Measurements from ENCODE around the gene GLIPR2.
"Not testable (repeated sequence)": the region's sequence is repeated elsewhere in the genome, so short reads cannot be mapped to it uniquely, and the experiment has no call there.

GLIPR2 gene

DNA sequence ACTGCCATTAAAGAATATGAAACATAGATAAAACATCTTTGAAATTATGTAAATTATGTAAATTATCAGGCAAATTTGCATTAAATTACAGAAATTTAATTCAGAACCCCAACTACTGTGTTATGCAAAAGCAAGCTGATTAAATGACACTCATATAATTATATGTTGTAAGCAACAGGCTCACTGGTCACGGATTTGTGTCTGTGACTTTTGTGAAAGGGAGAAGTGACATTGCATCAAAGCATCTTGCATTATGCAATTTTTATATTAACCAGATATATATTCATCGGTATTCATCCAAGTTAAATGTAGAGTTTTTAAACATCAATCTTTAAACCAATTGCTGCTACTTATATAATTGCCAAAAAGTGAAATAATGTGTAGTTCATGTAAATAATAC lies 13.0 kb upstream of the GLIPR2 start:
- DNase-seq (ENCODE audit: low spot score): no peak

- no peak for DNase-seq (ENCODE audit: low spot score)
Observed at GRCh38 chr9:36125062-36125855, 11.3 kb upstream of the GLIPR2 start.

- DNase-seq (ENCODE audit: low spot score): no peak
Observed at GRCh38 chr9:36126016-36126730, 10.4 kb upstream of the GLIPR2 start.

DNA sequence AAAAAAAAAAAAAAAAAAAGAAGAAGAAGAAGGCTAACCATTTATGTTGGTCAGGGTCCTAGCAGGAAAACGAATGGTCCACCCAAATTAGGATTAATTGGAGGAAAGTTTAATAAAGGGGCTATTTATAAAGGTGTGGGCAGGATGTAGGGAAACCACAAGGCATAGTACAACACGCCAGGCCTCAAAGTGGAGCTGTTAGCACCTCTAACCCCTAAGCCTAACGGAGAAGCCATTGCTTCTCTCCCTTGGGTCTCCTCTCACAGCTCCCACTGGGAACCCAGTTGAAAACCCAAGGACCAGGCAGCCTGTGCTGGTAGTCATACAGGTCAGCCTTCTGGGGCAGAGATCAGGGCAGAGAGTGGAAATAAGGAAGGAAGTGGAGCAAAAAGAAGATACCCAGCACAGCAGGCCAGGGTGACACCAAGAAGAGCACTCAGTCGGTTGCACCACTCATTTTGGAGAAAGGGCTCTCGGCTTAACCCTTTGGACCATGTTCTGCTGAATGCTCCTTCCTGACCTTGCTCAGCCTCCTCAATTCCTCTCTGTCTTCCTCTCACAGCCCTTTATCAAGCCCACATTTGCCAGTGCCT lies 8.8 kb upstream of the GLIPR2 start:
- DNase-seq (ENCODE audit: low spot score): no peak

DNA sequence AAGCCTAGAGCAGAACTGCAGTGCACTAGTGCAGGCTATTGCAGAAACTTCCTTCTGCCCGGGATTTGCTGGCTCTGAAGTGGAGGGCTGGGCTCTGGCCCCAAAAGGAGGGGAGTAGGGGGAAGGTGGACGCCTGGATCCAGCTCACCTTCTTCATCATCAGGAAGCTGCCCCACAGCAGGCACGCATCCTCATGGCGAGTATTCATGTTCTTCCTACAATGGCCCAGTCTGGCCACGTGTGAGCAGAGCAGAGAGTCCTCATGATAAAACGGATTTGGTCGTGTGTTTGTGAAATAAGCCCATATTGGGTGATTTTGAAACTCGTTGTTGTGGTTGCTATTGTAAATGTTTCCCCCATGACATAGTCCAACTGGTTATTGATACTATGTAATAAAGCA lies 8.2 kb upstream of the GLIPR2 start:
- no peak for DNase-seq (ENCODE audit: low spot score)

DNA sequence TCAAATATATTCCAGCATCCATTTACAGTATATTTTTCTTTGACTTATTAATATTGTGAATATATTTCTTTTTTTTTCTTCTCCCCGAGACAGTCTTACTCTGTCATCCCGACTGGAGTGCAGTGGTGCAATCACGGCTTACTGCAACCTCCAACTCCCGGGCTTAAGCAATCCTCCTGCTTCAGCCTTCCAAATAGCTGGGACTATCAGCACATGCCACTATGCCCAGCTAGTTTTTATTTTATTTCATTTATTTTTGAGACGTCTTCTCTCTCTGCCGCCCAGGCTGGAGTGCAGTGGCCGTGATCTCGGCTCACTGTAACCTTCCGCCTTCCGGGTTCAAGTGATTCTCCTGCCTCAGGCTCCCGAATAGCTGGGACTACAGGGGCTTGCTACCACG lies 7.4 kb upstream of the GLIPR2 start:
- no peak for DNase-seq (ENCODE audit: low spot score)

- not testable (repeated sequence) for DNase-seq (ENCODE audit: low spot score)
Observed at GRCh38 chr9:36131666-36132065, 4.9 kb upstream of the GLIPR2 start.

GRCh38 chr9:36132086-36132485 lies 4.4 kb upstream of the GLIPR2 start:
- DNase-seq (ENCODE audit: low spot score): no peak

DNA sequence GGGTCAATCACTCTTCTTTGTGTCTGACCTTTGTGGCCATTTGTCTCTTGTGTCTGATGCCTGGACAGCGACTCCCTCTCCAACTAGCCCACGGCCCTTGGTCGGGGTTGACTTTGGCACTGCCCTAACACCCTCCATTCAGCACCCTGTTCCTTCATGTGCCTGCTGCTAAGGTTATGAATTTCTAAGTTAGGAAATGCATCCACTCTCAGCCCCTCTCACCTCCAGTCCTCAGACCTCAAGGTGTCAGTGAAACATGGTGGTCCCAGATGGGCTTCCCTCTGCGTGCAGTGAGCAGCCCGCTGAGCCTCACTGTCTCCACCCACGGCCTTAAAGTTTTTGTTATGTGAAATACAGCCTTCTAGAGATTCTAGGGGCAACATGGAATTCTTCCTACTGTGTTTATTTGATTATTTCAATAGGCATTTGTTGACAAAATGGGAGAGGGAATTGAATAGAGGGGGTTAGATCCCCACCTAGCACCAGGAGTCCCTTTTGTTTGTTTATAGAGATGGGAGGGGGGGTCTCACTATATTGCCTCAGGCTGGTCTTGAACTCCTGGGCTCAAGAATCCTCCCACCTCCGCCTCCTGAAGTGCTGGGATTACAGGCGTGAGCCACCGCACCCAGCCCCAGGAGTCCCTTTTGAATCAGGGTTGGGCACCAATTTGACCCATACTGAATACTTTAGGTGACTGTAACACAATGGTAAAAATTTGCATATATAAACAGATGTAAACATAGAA lies 1.6 kb upstream of the GLIPR2 start:
- no peak for DNase-seq (ENCODE audit: low spot score)

- DNase-seq (ENCODE audit: low spot score): no peak
Observed at GRCh38 chr9:36135741-36136271, 727 bp upstream of the GLIPR2 start.

DNA sequence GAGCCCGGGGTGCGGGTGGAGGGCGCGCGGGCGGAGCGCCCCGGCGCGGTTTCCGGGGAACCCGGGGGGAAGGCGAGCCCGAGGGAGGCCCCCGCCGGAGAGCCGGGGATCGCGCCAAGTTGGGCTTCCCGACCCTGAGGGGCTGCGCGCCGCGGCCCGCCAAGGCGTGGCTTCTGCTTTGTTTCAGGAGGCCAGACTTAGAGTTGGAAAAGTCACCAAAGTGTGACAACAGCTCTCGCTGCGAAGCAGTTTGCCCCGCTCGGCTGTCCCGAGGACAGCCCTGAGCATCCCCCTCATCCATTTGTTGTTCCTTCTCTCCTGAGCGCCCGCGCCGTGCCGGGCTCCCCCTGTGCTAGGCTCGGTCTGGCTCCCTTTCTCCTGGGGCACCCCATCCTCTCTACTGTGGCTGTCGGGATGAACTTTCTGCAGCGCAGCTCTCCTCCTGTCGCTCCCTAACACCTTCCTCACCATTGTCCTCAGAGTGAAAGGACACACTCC lies 410 bp downstream of the GLIPR2 start:
- DNase-seq (ENCODE audit: low spot score): peak; percentile 10

DNA sequence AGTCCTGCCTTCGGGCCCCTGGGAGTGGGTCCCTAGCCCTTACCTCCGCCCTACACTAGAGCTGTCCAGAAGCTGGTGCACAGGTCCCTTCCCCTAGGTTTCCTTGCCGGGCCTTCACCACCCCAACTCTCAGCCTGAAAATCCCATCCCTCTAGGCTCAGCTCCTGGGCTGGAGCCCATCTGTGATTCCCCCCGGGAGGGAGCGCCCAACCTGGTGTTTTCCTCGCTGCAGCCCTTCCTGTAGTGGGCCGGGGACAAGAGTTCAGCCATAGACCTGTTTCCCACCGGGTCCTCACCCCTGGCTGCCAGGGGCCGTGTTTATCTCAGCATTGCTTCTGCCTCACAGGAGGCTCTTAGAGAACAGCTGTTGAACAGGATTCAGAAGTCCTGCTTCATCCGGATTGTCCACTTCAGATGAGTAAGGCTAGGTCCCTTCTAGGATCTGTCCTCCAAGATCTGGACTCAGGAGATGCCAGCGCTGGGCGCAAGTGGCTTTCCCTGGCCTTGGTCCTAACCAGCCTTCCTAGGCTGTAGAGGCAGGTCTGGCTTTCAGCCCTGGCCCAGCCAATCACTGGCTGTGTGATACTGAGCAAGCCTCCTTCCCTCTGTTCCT lies 965 bp downstream of the GLIPR2 start:
- peak; percentile 4 for DNase-seq (ENCODE audit: low spot score)

DNA sequence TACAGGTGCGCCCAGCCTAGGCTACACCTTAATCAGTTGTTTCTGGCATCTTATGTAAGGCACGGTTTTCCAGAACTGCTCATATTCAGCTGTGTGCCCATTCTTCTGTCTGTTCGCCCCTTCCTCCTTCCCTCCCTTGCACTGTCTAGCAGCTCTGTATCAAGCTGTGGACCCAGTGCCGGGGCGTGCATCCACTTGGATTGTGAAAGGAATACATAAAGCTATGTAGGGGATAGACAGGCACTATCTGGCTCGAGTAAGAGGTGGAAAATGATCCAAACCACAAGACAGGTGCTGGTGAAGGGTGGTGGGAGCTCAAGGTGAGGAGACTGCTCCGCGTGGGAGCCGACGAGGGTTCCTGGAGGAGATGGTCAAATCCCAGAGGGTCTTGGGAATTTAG lies 2.0 kb downstream of the GLIPR2 start:
- DNase-seq (ENCODE audit: low spot score): no peak

- no peak for DNase-seq (ENCODE audit: low spot score)
Observed at GRCh38 chr9:36138901-36139300, 2.4 kb downstream of the GLIPR2 start.

DNA sequence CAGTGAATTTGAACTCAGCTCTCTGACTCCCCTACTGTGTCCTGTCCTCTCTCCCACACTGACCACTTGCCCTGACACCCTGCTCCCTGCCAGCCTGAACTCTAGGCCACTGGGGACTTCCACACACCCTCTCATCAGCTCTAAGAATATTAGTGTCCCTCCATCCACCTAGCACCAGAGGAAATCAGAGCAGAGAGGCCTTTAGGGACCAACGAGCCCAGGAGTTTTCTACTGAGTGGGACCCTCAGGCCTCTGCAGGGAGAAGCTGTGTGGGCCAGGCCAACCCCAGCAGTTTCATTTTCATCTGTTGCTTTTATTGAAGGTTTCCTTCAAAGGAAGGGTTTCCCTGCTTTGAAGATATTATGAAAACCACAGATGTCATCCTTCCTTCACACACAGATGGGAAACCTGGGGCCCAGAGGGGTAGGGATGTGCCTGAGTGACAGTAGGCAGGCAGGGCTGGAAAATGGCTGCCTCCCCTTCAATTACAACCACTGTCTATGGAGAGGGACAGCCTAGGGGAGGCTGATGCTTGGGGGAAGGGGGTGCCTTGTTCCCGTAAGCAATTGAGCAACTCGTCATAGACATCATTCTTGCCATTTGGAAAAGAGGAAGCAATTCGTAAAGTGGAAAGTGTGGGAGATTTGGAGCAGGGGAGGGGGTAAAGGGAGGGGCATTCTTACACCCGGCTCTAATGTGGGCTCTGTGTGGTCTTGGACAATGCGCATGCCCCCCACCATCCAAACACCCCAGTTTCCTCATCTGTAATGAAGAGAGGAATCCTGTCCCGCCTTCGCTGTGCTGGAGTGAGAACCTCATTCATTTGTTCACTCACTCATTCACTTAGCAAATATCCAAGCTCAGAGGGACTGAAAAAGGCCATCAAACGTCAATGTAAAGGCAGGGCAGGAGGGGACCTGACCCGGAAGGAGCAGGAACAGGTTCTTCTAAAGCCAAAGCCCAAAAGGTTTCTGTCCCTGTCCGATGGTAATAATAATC lies 3.9 kb downstream of the GLIPR2 start:
- DNase-seq (ENCODE audit: low spot score): no peak

- DNase-seq (ENCODE audit: low spot score): peak; percentile 8
Observed at GRCh38 chr9:36141288-36141687, 4.8 kb downstream of the GLIPR2 start.

DNA sequence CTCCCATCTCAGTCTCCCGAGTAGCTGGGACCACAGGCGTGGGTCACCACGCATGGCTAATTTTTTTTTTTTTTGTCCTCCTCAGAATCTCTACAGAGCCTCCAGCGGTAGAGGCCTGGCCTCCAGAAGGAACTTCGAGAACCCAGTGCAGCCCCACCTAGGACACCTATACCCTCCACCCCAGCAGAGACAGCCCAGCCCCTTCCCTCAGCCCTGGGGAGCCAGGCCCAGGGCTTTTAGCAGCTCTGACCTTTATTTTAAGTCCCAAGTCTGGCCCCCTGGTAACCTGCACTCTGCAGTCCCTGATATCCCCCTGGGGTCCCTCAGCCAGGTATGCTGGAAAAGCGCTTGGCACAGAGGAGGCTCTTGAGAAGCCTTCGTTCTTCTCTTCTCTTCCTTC lies 5.2 kb downstream of the GLIPR2 start:
- no peak for DNase-seq (ENCODE audit: low spot score)

GRCh38 chr9:36142510-36143244 lies 6.1 kb downstream of the GLIPR2 start:
- no peak for DNase-seq (ENCODE audit: low spot score)

DNA sequence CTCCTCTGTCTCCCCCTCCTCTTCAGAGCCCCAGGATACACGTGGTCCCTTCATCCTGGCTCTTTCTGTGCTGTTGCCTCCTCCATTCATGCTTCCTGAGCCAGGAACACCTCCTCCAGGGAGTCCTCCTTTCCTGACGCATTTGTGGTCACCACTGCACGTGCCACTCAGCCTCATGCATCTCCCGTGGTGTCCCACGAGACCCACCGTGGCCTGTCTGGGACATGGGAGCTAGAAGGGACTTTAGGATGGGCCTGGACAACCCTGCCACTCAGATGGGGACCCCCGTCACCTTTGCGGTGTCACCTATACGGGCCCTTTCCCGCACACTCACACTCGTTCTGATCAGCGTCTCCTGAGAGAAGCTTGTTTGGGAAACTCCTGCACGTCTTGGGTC lies 6.7 kb downstream of the GLIPR2 start:
- no peak for DNase-seq (ENCODE audit: low spot score)
